GM19043 (cell line): ENCODE measurements around the gene IL36RN.
"Not testable (repeated sequence)": the region's sequence is repeated elsewhere in the genome, so short reads cannot be mapped to it uniquely, and the experiment has no call there.

ENCODE experiments used
- ATAC-seq: cut with Tn5 transposase; IDR thresholded peaks from one replicate; pipeline ENCODE4 v1.9.1; 2021; ENCODE audit warnings: low read depth; ENCODE audit not compliant: unreplicated experiment

Gene IL36RN

DNA sequence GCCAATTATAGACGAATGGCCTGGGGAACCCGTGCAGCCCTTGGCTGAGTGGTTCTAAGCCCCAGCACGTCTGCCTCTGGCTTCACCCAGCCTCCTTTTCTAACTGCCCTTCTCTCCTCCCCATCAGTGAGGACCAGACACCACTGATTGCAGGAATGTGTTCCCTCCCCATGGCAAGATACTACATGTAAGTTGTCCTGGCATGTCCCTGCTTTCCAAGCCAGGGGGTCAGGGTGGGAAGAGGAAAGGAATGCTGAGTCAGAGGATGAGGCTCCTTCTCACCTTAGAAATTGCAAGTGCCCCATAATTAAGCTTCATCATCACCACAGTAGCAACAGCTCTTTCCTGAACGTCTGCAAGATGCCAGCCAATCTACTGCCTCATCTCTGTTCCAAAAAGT, 13.6 kb downstream of the IL36RN start:
- no peak for ATAC-seq

DNA sequence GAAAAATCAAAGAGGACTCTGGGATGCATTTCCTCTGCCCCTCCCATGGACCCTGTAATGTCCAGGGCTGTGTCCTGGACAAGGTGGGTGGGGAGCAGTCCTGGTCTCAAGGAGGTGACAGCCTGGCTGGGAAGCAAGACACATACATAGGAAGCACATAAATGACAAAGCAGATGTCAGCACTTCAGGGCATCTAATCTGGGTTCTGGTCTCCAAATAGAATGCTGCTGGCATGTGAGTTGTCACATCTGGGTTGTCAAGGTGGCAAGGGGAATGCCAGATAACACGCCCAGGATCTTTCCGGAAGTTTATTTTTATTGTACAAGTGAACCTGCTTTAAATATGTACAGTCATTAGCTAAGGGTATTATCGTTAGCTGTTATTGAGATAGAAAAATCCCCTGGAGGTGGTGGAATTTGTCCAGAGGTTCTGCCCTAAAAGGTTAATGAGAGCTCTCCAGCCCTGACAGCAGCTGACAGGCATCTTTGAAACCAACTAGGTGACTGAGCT, 14.4 kb downstream of the IL36RN start:
- ATAC-seq, result no peak

DNA sequence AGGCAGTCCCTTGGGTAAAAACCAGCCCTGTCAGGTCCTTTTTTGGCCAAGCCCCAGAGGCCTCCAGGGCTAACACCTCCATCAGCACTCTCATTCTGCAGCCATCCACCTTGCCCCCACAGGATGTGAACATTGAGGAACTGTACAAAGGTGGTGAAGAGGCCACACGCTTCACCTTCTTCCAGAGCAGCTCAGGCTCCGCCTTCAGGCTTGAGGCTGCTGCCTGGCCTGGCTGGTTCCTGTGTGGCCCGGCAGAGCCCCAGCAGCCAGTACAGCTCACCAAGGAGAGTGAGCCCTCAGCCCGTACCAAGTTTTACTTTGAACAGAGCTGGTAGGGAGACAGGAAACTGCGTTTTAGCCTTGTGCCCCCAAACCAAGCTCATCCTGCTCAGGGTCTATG, 16.0 kb downstream of the IL36RN start:
- no peak for ATAC-seq

DNA sequence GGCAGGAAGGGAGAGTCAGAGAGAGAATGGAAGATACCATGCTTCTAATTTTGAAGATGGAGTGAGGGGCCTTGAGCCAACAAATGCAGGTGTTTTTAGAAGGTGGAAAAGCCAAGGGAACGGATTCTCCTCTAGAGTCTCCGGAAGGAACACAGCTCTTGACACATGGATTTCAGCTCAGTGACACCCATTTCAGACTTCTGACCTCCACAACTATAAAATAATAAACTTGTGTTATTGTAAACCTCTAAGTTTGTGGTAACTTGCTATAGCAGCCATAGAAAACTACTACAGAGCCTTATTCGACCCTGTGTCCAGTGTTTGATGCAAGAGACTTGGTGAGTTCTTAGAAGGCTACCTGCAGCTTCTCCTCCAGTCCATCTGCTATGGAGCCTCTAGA, 16.6 kb downstream of the IL36RN start:
- ATAC-seq, result no peak

DNA sequence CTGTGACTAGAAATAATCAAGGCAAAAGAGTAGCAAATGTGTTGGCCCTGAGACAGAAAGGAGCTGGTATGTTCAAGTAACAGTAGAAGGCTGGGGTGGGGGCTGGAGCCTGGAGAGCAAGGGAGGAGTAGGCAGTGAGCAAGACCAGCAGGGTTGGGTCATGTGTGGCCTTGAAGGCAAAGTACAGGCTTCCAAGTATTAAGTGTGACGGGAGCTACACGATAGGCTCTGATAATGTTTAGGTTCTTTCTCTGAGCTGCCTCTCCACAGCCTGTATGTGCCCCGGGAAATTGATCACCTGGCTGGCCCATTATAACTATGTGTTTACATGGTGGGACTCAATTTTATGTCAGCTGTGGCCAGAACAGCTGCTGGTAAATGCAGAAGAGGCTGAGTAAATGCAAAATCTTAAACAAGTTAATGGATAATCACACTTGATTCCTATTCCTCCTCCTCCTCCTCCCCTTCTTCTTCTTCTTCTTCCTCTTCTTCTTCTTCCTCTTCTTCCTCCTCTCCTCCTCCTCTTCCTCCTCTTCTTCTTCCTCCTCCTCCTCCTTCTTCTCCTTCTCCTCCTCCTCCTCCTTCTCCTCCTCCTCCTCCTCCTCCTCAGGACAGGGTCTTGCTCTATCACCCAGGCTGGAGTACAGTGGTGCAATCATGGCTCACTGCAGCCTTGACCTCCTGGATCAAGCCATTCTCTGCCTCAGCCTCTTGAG, 18.1 kb downstream of the IL36RN start:
- ATAC-seq, result no peak

DNA sequence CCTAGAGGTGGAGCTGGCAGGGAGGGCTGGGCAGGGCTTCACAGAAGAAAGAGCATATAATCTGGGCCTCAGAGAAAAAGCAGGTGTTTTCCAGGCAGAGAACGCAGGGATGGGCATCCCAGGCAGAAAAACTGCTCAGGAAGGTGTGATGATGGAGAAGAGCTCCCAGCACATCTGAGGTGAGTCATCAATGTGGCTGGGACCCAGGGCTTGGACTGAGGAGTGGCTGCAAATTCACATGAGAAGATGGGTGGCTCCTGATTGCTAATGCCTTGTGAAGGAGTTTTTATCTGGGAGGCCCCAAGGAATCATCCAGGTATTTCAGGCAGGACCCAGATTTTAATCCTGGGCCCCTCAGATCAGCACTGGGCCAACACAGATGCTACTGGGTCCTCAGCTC, 18.9 kb downstream of the IL36RN start:
- no peak for ATAC-seq

DNA sequence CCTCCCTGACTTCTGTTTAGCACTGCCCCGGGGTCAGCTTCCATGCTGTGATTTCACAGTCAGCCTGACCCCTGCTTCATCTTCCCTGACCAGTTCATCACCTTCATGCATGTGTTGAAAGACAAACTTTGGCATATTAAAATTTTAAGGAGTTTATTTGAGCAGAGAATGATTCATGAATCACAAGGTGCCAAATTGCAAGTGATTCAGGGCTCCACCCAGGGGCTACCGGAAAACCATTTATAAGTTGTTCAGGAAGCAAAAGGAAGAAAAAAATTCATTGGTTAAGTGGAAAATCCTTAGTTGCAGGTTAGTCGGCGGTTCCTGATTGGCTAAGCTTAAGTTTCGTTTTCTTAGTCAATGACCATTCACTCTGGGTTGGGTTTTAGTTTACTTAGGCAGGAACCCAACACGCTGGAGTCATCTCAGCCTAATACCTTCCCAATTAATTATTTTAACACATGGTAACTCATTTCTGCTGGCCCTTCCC, 19.4 kb downstream of the IL36RN start:
- no peak for ATAC-seq

DNA sequence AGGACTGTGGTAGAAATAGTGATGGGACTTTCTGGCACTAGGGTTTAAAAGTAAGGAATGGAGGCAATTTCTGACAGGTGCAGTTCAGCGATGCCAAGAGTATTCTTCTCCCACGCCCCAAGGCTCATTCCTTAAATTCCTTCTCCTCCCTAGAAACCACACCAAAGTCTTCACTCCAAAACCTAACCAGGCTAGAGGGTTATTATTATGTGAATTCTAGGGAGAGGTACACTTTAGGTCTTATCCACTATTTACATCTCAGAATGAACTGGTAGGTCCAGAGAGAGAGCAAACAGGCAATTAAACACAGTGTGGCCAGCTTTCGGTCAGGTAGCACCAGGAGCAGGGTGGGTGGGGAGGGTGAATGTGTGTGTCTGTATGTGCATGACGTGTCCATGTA, 20.1 kb downstream of the IL36RN start:
- ATAC-seq, result no peak

DNA sequence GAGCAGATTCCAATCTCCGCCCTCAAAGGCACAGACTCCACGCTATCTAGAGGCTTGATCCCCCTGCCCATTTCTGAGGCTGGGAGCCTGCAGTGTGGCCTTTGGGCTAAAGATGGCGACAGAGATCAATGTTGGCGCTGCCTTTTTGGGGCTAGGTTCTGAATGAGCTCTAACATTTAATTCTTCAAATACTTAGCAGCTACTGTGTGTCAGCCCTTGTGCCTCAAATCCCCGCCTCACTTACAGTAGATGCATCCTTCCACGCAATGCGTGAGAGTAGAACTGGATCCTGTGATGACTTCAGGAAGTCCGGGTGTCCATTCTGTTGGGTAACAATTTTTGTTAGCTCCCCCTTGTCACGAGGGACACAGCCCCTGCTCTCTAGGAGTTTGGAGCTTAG, 21.1 kb downstream of the IL36RN start:
- ATAC-seq, result no peak

DNA sequence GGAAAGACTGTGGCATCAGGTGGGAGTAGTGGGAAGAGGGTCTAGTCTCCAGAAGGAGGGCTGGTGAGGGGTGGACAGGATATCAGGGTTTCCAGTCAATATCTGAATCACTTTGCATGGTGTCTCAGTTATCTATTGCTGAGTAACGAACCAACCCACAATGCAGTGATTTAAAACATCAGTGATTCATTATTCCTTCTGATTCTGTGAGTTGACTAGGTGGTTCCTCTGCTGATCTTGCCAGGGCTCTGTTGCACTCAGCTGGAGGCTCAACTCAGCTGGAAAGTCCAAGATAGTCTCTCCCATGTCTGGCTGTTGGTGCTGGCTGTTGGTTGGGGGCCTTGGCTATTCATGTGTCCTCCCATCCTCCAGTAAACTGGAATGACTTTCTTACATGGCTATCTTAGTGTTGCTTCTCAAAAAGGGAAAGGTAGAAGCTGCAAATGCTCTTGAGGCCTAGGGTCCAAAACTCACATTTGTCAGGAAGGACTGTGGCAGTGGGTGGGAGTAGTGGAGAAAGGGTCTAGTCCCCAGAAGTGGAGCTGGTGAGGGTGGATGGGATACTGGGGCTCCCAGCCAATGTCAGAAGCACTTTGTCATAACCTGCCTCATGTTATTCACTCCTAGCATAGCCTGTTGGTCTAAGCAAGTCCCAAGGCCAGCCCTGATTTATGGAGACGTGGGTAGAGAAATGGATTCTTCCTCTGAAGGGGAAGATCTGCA, 22.7 kb downstream of the IL36RN start:
- ATAC-seq, result no peak

DNA sequence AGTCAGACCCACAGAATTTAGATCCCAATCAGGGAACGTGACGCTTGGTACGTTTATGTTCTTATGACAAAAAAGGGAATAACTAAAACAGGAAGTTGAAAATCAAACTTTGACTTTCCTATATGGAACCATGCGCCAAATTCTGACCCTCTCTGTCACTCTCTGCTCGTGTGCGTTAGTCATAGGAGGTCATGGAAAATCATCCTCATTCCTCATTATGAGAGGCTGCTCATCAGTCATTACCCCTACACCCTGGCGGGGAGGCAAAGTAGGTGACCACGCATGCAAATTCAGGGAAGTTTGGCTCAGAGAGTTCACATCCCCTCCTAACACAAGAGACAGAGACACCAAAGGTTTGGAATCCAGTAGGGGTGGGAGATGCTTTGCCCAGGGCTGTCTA, 24.3 kb downstream of the IL36RN start:
- no peak for ATAC-seq

DNA sequence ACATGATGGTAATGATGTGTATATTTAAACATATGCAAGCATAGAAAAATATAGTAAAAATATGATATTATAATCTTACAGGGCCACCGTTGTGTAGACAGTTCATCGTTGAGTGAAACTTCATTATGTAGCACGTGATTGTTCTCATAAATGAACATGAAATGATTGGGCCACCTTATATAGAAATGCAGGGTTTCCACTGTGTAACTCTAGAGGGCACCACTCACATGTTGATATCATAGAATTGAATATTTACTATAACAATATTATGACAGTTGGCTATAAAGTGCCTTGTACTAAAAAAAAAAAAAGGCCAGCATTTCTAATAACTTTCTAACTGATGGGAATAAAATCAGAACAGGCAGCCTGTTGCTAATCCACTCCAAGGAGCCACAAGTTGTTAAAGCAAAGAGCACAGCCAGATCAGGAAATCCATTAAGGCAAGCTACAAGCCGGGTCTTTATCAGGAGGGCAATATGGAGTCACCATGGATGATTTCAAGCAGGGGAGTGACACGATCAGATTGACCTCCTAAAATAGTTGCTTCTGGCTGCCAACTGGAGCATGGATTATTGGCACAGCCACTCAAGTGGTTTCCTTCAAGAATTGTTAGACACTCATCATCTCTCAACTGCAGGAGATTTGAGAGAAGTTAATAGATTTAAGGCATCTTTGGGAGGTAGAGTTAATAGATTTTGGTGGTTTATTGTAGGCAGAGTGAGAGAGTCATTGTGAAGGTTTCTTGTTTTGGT, 25.4 kb downstream of the IL36RN start:
- no peak for ATAC-seq

DNA sequence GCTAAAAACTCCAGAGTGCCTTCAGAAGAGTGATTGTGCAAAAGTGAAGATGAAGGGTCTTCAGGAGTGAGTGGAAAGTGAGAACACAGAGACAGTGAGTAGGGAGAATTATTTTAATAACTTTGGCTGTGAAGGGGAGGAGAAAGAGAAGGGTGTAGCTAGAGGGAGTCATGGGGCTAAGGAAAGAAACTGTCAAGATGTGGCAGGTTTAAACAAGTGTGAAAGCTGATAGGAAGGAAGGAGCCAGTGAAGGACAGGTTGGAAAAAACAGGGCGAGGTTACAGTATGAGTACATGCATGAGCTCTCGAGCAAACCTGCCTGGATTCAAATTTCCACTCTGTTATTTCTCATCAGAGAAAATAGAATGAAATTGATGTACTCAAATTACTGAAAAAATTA, 26.5 kb downstream of the IL36RN start:
- no peak for ATAC-seq

DNA sequence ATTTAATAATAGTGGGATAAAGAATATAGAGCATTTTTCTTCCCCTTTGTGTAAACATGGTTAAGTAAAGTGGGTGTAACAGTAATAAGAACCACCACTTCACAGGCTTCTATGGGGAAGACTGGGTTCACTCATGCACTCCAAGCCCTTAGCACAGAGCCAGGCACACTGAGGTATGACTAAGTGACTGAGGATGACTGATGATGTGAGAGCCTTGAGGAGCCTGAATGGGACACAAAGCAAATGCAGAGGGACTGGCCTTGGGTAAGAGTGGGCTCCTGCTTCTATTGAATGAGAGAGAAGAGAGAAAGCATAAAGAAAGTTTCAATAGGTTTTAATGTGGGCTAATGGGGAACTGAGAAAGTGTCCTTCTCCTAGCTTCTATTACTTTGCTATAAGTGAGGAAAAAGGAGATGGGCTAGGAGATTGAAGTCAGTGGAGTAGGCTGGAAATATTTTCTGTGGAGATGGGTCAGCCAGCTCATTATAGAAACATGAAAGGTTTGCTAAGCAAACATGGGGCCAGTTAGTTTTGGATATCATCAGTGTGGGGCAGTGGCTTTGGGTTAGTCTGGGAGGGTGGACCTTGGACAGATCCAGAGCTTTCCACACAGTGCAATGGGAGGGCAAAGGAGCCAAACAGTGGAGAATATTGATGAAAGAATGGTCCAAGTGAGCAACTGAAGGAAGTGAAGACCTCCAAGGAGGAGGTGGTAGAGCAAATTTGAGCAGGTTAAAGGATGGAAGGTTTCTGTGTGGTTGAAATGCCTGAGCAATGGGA, 29.4 kb downstream of the IL36RN start:
- ATAC-seq, result no peak

DNA sequence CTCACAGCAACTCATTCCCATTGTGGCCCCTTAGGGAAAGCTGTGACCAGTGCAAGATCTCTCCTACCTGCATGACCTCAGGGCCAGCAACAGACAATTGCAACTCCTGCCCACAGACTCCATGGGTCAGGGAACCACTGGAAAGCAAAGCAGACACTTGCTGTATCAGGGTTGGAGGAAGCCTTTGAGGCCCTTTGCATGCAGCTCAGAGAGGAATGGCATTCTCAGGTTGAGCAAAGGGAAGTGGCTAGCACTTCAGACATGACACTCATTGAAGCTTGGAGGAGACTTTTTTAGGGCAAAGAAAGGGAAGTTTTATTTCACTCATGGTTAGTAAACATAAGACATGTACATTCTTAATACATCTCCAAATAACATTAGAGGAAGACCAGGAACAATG, 30.9 kb downstream of the IL36RN start:
- no peak for ATAC-seq

DNA sequence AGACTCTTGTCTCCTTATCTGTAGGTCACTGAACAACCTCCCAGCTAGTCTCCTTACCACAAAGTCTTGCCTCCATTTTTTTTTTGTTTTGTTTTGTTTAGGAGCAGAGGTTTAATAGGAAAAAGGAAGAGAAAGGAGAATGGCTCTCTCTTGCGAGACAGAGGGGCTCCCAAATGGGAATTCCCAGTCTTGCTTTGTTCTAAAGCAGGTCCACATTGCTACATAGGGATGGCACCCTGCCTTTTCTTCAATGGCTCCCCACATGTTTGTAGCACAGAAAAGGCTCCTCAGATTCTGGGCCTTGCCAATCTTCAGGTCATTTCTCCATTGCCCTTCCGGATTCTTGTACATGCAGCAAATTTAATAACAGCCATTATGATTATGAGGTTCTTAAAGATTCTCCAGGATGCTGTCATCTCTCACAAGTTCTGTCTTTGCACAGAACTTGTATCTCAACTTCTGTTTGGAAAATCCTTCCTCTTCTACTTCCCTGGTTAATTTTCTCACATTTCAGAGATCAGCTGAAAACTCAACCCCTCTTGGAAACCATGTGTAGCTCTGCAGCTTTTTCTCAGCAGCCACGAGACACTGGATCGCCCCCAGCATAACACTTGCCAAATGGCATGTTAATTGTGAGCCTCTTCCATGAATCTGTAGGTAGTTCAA, 32.4 kb downstream of the IL36RN start:
- ATAC-seq, result no peak

DNA sequence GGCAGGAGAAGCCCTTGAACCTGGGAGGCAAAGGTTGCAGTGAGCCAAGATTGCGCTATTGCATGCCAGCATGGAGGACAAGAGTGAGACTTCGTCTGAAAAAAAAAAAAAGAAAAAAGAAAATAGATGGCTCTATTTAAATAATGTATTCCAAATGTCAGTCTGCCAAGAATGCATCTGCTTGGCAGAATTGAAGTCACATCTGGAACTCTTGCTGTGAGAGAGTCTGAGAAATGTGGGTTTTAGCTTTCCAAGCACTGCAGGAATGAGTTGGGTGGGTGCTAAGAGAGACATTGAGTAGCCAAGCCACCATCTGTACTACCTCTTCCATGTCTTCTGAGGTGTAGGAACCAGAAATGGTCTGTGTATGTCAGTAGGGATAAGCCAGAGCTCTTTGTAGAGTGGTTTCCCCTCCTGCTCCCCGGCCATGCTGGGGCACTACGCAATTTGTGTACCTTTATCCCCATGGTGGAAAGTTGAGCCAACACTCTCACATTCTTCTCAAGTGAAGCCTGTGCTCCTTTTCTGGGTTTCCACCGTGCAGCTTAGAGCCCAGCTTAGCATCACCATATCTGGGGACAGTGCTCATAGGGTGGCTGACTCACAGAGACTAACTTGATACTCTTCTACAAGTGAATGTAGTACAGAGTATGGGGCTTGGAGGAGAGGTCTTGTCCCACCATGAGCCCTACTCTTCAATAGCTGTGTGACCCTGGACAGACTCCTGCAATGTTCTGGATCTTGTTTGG, 34.0 kb downstream of the IL36RN start:
- no peak for ATAC-seq

DNA sequence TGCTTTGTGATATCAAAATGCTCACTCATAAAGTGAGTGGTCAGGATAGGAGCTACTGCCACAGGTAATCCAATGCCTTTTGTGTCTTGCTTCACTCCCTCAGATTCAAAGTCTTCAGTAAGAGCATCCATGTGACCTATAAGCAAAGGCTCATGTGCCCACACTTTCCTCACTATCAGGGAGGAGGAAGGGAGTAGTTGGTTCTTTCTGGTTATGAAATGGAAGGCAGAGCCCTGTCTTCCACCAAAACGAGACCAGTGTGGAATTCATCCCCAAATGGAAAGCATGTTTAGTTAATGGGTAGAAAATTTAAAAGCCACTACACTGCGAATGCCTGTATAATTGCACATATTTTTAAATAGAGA, 34.6 kb downstream of the IL36RN start:
- ATAC-seq, result no peak

DNA sequence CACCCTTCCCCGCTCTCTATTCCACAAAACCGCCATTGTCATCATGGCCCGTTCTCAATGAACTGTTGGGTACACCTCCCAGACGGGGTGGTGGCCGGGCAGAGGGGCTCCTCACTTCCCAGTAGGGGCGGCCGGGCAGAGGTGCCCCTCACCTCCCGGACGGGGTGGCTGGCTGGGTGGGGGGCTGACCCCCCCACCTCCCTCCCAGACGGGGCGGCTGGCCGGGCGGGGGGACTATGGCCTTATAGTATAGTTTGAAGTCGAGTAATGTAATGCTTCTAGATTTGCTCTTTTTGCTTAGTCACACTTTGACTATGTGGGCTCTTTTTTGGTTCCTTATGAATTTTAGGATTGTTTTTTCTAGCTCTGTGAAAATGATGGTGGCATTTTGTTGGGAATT, 37.3 kb downstream of the IL36RN start:
- ATAC-seq, result not testable (repeated sequence)
